IMR-90 (cell line): Measurements from ENCODE around the gene CDH2. TPM values are rescaled to one million over a fixed set of nuclear protein-coding genes. Genes with fewer than 3 reads are reported as not detected.

ENCODE experiments used
- ATAC-seq: fragments of 200-7000 bp; cut with Tn5 transposase; 2 replicates; pipeline ENCODE4 v1.9.1; 2020; ENCODE audit warnings: low read depth, mild to moderate bottlenecking, moderate library complexity
- BruUV-seq: library from RNA; stranded (reverse); fragments of 400-500 nt; replicated peaks from 2 replicates; lab custom pipeline; 2021; lab: Mats Ljungman, UMichigan
- CTCF ChIA-PET: fragments of 300-600 bp; formaldehyde crosslinking; extraction: SDS; loops from one replicate; lab custom pipeline; 2021; ENCODE audit warnings: antibody characterized with exemption; lab: Yijun Ruan, JAX
- POLR2A ChIA-PET: fragments of 300-600 bp; sonication (Branson Sonifier 250); formaldehyde crosslinking; loops from one replicate; lab custom pipeline; 2022; ENCODE audit warnings: antibody characterized with exemption; ENCODE audit not compliant: unreplicated experiment; lab: Charles Lee
- DNase-seq: peaks from one replicate; pipeline ENCODE4 v3.0.0; 2013
- H2AFZ ChIP-seq: replicated peaks from 2 replicates; pipeline ENCODE3; 2013; ENCODE audit warnings: low read length, mild to moderate bottlenecking; ENCODE audit not compliant: poor library complexity
- H2AK5ac ChIP-seq: 2 replicates; pipeline ENCODE4 v1.6.1; 2013; ENCODE audit warnings: low read depth, low read length, inconsistent platforms
- H2AK9ac ChIP-seq: replicated peaks from 2 replicates; pipeline ENCODE3; 2013; ENCODE audit warnings: mild to moderate bottlenecking, low read depth, low read length, moderate library complexity; ENCODE audit not compliant: poor library complexity
- H2BK120ac ChIP-seq: 2 replicates; pipeline ENCODE4 v1.6.1; 2013; ENCODE audit warnings: low read depth, low read length, inconsistent platforms
- H2BK15ac ChIP-seq: 3 replicates; pipeline ENCODE4 v1.6.1; 2013; ENCODE audit warnings: low read depth, low read length, inconsistent platforms
- H2BK20ac ChIP-seq: 2 replicates; pipeline ENCODE4 v1.6.1; 2013; ENCODE audit warnings: low read depth, mild to moderate bottlenecking, inconsistent platforms, low read length, moderate library complexity
- H2BK5ac ChIP-seq: 2 replicates; pipeline ENCODE4 v1.6.1; 2013; ENCODE audit warnings: mild to moderate bottlenecking, low read depth, low read length, inconsistent platforms; ENCODE audit not compliant: poor library complexity, severe bottlenecking
- H3K14ac ChIP-seq: replicated peaks from 2 replicates; pipeline ENCODE4 v1.6.1; 2013; ENCODE audit warnings: low read depth, low read length, inconsistent platforms
- H3K18ac ChIP-seq: 2 replicates; pipeline ENCODE4 v1.6.1; 2013; ENCODE audit warnings: low read depth, low read length, control low read depth
- H3K23ac ChIP-seq: 2 replicates; pipeline ENCODE4 v1.6.1; 2013; ENCODE audit warnings: low read depth, low read length, inconsistent platforms
- H3K27ac ChIP-seq: 2 replicates; pipeline ENCODE4 v1.5.1; 2013; ENCODE audit warnings: mild to moderate bottlenecking, control low read depth, low read length; ENCODE audit not compliant: insufficient read depth
- H3K27me3 ChIP-seq: 2 replicates; pipeline ENCODE4 v1.6.1; 2013; ENCODE audit warnings: low read length; ENCODE audit not compliant: control insufficient read depth, insufficient read depth
- H3K36me3 ChIP-seq: 2 replicates; pipeline ENCODE4 v1.6.1; 2013; ENCODE audit warnings: low read length, mixed read lengths; ENCODE audit not compliant: control insufficient read depth, insufficient read depth
- H3K4ac ChIP-seq: 2 replicates; pipeline ENCODE4 v1.6.1; 2013; ENCODE audit warnings: low read depth, low read length, inconsistent platforms
- H3K4me1 ChIP-seq: 2 replicates; pipeline ENCODE4 v1.6.1; 2013; ENCODE audit warnings: low read length, mixed read lengths; ENCODE audit not compliant: control insufficient read depth, insufficient read depth
- H3K4me2 ChIP-seq: 2 replicates; pipeline ENCODE4 v1.6.1; 2013; ENCODE audit warnings: low read depth, mild to moderate bottlenecking, control low read depth, low read length, moderate library complexity
- H3K4me3 ChIP-seq: 2 replicates; pipeline ENCODE4 v1.5.1; 2013; ENCODE audit warnings: low read depth, mild to moderate bottlenecking, control low read depth, low read length, moderate library complexity; ENCODE audit not compliant: insufficient read depth
- H3K56ac ChIP-seq: 2 replicates; pipeline ENCODE4 v1.6.1; 2013; ENCODE audit warnings: low read length, inconsistent platforms; ENCODE audit not compliant: insufficient read depth; ENCODE audit errors: extremely low read depth
- H3K79me1 ChIP-seq, 2 experiments: 2 replicates each; pipeline ENCODE4 v1.6.1; 2013; ENCODE audit warnings: low read length in 2 of 2, inconsistent platforms in 1 of 2, low read depth in 1 of 2
- H3K9ac ChIP-seq: 2 replicates; pipeline ENCODE4 v1.6.1; 2013; ENCODE audit warnings: low read depth, low read length, control low read depth
- H3K9me1 ChIP-seq: 2 replicates; pipeline ENCODE4 v1.6.1; 2013; ENCODE audit warnings: low read length, inconsistent platforms; ENCODE audit not compliant: insufficient read depth
- H3K9me3 ChIP-seq: 2 replicates; pipeline ENCODE4 v1.6.1; 2013; ENCODE audit warnings: low read length; ENCODE audit not compliant: control insufficient read depth, insufficient read depth
- H4K20me1 ChIP-seq: 2 replicates; pipeline ENCODE4 v1.6.1; 2013; ENCODE audit warnings: low read length, inconsistent platforms; ENCODE audit not compliant: insufficient read depth
- H4K5ac ChIP-seq: 2 replicates; pipeline ENCODE4 v1.6.1; 2013; ENCODE audit warnings: mild to moderate bottlenecking, low read depth, low read length, control low read depth
- H4K8ac ChIP-seq, 2 experiments: 2 replicates each; pipeline ENCODE4 v1.6.1; 2013; ENCODE audit warnings: low read depth in 2 of 2, low read length in 2 of 2, control low read depth in 1 of 2, inconsistent platforms in 1 of 2
- H4K91ac ChIP-seq: 2 replicates; pipeline ENCODE4 v1.6.1; 2013; ENCODE audit warnings: low read depth, low read length, inconsistent platforms; ENCODE audit not compliant: insufficient read depth
- FOS ChIP-seq: fragments of 150-350 bp; IDR thresholded peaks from 2 replicates; pipeline ENCODE4 v1.6.1; 2016; ENCODE audit warnings: low read depth, low read length
- MAFK ChIP-seq: IDR thresholded peaks from 2 replicates; pipeline ENCODE4 v1.6.1; 2012; ENCODE audit warnings: low read depth, low read length, improper control_type of control experiment
- WGBS, 2 experiments: methylation state at CpG; one replicate each; pipeline versions ENCODE4 v1.1.5 to v1.1.7; 2013; ENCODE audit warnings: missing lambda C conversion rate in 2 of 2; ENCODE audit not compliant: insufficient read length in 1 of 2; ENCODE audit errors: extremely low coverage in 2 of 2; 5-methylcytosine and 5-hydroxymethylcytosine counted together
- dilution Hi-C: fragments of 300-500 bp; cut with HindIII; formaldehyde crosslinking; loops from one replicate; pipeline ENCODE4 v1.14.3; 2018; ENCODE audit warnings: low sequenced_read_pairs; ENCODE audit not compliant: unreplicated experiment
- in situ Hi-C: fragments of 300-500 bp; cut with MboI; formaldehyde crosslinking; loops from 3 replicates; pipeline ENCODE4 v1.14.3; 2019; ENCODE audit warnings: low sequenced_read_pairs, inconsistent platforms, mixed read lengths
- intact Hi-C: fragments of 100-400 bp; cut with micrococcal nuclease; formaldehyde crosslinking; loops from 2 replicates; pipeline ENCODE4 v1.10.0; 2022
- polyA plus RNA-seq, 3 experiments: library from polyadenylated mRNA; depleted of rRNA; stranded (reverse); fragments of >200 nt; gene quantifications; 2 replicates each; pipeline ENCODE4 v1.2.3, GENCODE V29; 2012; ENCODE audit warnings: low replicate concordance in 1 of 3
- total RNA-seq: library from RNA; depleted of rRNA; stranded (reverse); fragments of >200 nt; gene quantifications from 2 replicates; pipeline ENCODE4 v1.2.3, GENCODE V29; 2012

Gene CDH2
- total and polyA plus RNA-seq, 2 of the 4 experiments (the other 2 are of a cell fraction) = 55.6 to 111 TPM

- Histone ChIP-seq H2BK120ac (no peak overlapping the region), H3K27ac (no peak overlapping the region), H2BK20ac (no peak overlapping the region), H3K4ac (no peak overlapping the region), H4K20me1 (peaks cover 3% of the 10 kb centered on the region; the same call in 1 of the 2 replicates), H3K4me3 (no peak overlapping the region), H2AFZ (no peak overlapping the region), H3K23ac (no peak overlapping the region), H3K9me1 (no peaks in the 10 kb centered on the region; the same call in none of the 2 replicates), H2BK5ac (no peak overlapping the region), H2BK15ac (no peak overlapping the region), H3K56ac (no peak overlapping the region), H3K79me1 (peaks cover 23 to 36% of the 10 kb centered on the region in 2 experiments), H3K27me3 (no peaks in the 10 kb centered on the region), H2AK5ac (no peak overlapping the region), H2AK9ac (no peak overlapping the region), H3K4me2 (no peak overlapping the region), H3K9ac (no peak overlapping the region), H3K14ac (no peak overlapping the region), H4K91ac (no peak overlapping the region), H4K8ac (no peak overlapping the region), H3K36me3 (no peaks in the 10 kb centered on the region; the same call in 1 of the 2 replicates), H3K18ac (no peak overlapping the region), H3K4me1 (peaks cover 10% of the 10 kb centered on the region), H3K9me3 (no peaks in the 10 kb centered on the region), H4K5ac (no peak overlapping the region)
- DNase-seq = no peak
- in situ Hi-C loops = no loop called here
- no TSS peak for BruUV-seq
- no CpG with 5 or more reads among the region's 2 CpGs for WGBS, 2 experiments
- ChIA-PET POLR2A (no interaction called here), CTCF (interaction anchor here (0.5 kb wide), 1 partner anchor 54 kb away, joined by 5 read pairs; no protein-coding TSS in a partner anchor)
- ATAC-seq = no peak
- dilution Hi-C loops = no loop called here
- intact Hi-C loops = no loop called here
- TF ChIP-seq FOS = no peak
- TF ChIP-seq MAFK = peak; percentile 90
These were observed 95.4 kb downstream of the CDH2 start for GRCh38 chr18:28081516-28081915.
